ENCODE measurements around the gene CMTR1.

GRCh38 chr6:37456126-37456525, 23.1 kb downstream of the CMTR1 start:
- TF ChIP-seq CTCF (IDR thresholded peaks at IDR 0.05) (no peak), ZFX (IDR thresholded peaks at IDR 0.05; ENCODE audit: borderline replicate concordance) (no peak)

All from 22Rv1 (cell line).